Measurements from ENCODE around the gene TENM4. TPM values are rescaled to one million over a fixed set of nuclear protein-coding genes. Genes with fewer than 3 reads are reported as not detected.

The TENM4 gene
- polyA plus RNA-seq, 3 donors, result 0.31 to 1.7 TPM; not detected in 1

- DNase-seq, result no peak
- Mint-ChIP-seq H3K27ac (no peak overlapping the region), H3K4me1 (no peaks in the 10 kb centered on the region), H3K36me3 (no peaks in the 10 kb centered on the region), H3K27me3 (ENCODE audit: low read depth in 3 of 3) (peaks cover 2 to 27% (median 16%) of the 10 kb centered on the region in 3 donors), H3K9me3 (peaks cover 0 to 5% (median 0%) of the 10 kb centered on the region in 7 donors), H3K4me3 (no peak overlapping the region)
- Histone ChIP-seq H3K9ac (ENCODE audit: insufficient read depth, low read length, poor library complexity, severe bottlenecking) (no peak overlapping the region), H4K20me1 (ENCODE audit: insufficient read depth, low read length) (peaks cover 3% of the 10 kb centered on the region), H3K79me2 (ENCODE audit: insufficient read depth, low read length) (no peaks in the 10 kb centered on the region), H2AFZ (ENCODE audit: insufficient read depth, low read depth, low read length, poor library complexity, severe bottlenecking) (no peak overlapping the region), H3K4me2 (replicated peaks; ENCODE audit: extremely low read depth, low read length, poor library complexity, severe bottlenecking) (no peak overlapping the region), H3K27ac (ENCODE audit: low read depth in 1 of 2, low read length in 2 of 2) (no peak overlapping the region), H3K27me3 (ENCODE audit: control insufficient read depth in 2 of 2, insufficient read depth in 2 of 2, low read length in 2 of 2) (peaks cover 4 to 9% of the 10 kb centered on the region in 2 donors), H3K36me3 (replicated peaks in 1 of 2; ENCODE audit: control insufficient read depth in 1 of 2, insufficient read depth in 2 of 2, low read length in 2 of 2) (no peaks in the 10 kb centered on the region), H3K4me3 (replicated peaks in 1 of 3; ENCODE audit: low read depth in 2 of 3, low read length in 3 of 3) (no peak overlapping the region), H3K4me1 (ENCODE audit: control insufficient read depth in 1 of 2, insufficient read depth in 2 of 2, low read length in 2 of 2) (no peaks in the 10 kb centered on the region), H3K9me3 (replicated peaks in 1 of 2; ENCODE audit: control insufficient read depth in 1 of 2, insufficient read depth in 1 of 2, low read length in 2 of 2) (no peaks in the 10 kb centered on the region)
- 75% methylated on average over 1 of the region's 3 CpGs for WGBS (ENCODE audit: insufficient coverage)
- no peak for TF ChIP-seq CTCF (IDR thresholded peaks at IDR 0.05)
- intact Hi-C loops (cut with micrococcal nuclease), result no loop called here
Measured at GRCh38 chr11:79423736-79424135, 17.1 kb downstream of the TENM4 start.

GRCh38 chr11:79422866-79423265 lies 18.0 kb downstream of the TENM4 start:
- TF ChIP-seq CTCF (IDR thresholded peaks at IDR 0.05), result no peak
- Mint-ChIP-seq H3K4me3 (no peak overlapping the region), H3K9me3 (peaks cover 0 to 5% (median 0%) of the 10 kb centered on the region in 7 donors), H3K27me3 (ENCODE audit: low read depth in 3 of 3) (peaks cover 2 to 26% (median 16%) of the 10 kb centered on the region in 3 donors), H3K27ac (no peak overlapping the region), H3K4me1 (no peaks in the 10 kb centered on the region), H3K36me3 (no peaks in the 10 kb centered on the region)
- Histone ChIP-seq H3K9me3 (replicated peaks in 1 of 2; ENCODE audit: control insufficient read depth in 1 of 2, insufficient read depth in 1 of 2, low read length in 2 of 2) (no peaks in the 10 kb centered on the region), H3K36me3 (replicated peaks in 1 of 2; ENCODE audit: control insufficient read depth in 1 of 2, insufficient read depth in 2 of 2, low read length in 2 of 2) (no peaks in the 10 kb centered on the region), H3K4me1 (ENCODE audit: control insufficient read depth in 1 of 2, insufficient read depth in 2 of 2, low read length in 2 of 2) (no peaks in the 10 kb centered on the region), H3K79me2 (ENCODE audit: insufficient read depth, low read length) (no peaks in the 10 kb centered on the region), H3K4me2 (replicated peaks; ENCODE audit: extremely low read depth, low read length, poor library complexity, severe bottlenecking) (no peak overlapping the region), H3K9ac (ENCODE audit: insufficient read depth, low read length, poor library complexity, severe bottlenecking) (no peak overlapping the region), H3K4me3 (replicated peaks in 1 of 3; ENCODE audit: low read depth in 2 of 3, low read length in 3 of 3) (no peak overlapping the region), H2AFZ (ENCODE audit: insufficient read depth, low read depth, low read length, poor library complexity, severe bottlenecking) (no peak overlapping the region), H3K27ac (ENCODE audit: low read depth in 1 of 2, low read length in 2 of 2) (no peak overlapping the region), H3K27me3 (ENCODE audit: control insufficient read depth in 2 of 2, insufficient read depth in 2 of 2, low read length in 2 of 2) (peaks cover 4 to 9% of the 10 kb centered on the region in 2 donors), H4K20me1 (ENCODE audit: insufficient read depth, low read length) (peaks cover 3% of the 10 kb centered on the region)
- no CpG with 5 or more reads among the region's 2 CpGs for WGBS (ENCODE audit: insufficient coverage)
- intact Hi-C loops (cut with micrococcal nuclease), result no loop called here
- no peak for DNase-seq

Data from CD14-positive monocyte (primary cell).